BJ (cell line): ENCODE measurements around the gene CBY3. TPM values are rescaled to one million over a fixed set of nuclear protein-coding genes. Genes with fewer than 3 reads are reported as not detected.
"Not testable (repeated sequence)": the region's sequence is repeated elsewhere in the genome, so short reads cannot be mapped to it uniquely, and the experiment has no call there.

Source experiments
- CTCF ChIA-PET: fragments of 350-600 bp; formaldehyde crosslinking; extraction: SDS; loops from one replicate; lab custom pipeline; 2021; ENCODE audit warnings: antibody characterized with exemption, inconsistent platforms; lab: Yijun Ruan, JAX
- POLR2A ChIA-PET: fragments of 300-600 bp; sonication (Branson Sonifier 250); formaldehyde crosslinking; extraction: SDS; loops from one replicate; lab custom pipeline; 2021; ENCODE audit warnings: antibody characterized with exemption; lab: Charles Lee
- DNase-seq: peaks from one replicate; pipeline ENCODE4 v3.0.0-alpha.2; 2011; ENCODE audit warnings: low read depth
- H3K27me3 ChIP-seq: 2 replicates; pipeline ENCODE4 v1.6.0; 2011; ENCODE audit warnings: low read length; ENCODE audit not compliant: control insufficient read depth, insufficient read depth
- H3K36me3 ChIP-seq: 2 replicates; pipeline ENCODE4 v1.5.1; 2011; ENCODE audit warnings: low read length; ENCODE audit not compliant: control insufficient read depth, insufficient read depth
- H3K4me3 ChIP-seq: 2 replicates; pipeline ENCODE4 v1.5.1; 2011; ENCODE audit warnings: low read depth, mild to moderate bottlenecking, control low read depth, low read length
- polyA plus RNA-seq: library from polyadenylated mRNA; depleted of rRNA; stranded (reverse); fragments of >200 nt; gene quantifications from 2 replicates; pipeline ENCODE4 v1.2.3, GENCODE V29; 2011; rRNA removed
- small RNA-seq: library from RNA; depleted of rRNA; stranded (forward); fragments of <200 nt; gene quantifications from one replicate; pipeline ENCODE3, GENCODE V24; 2012; ENCODE audit warnings: low replicate concordance, low read depth; ENCODE audit not compliant: insufficient read length

The CBY3 gene
- polyA plus RNA-seq, 1 experiment, result not detected

DNA sequence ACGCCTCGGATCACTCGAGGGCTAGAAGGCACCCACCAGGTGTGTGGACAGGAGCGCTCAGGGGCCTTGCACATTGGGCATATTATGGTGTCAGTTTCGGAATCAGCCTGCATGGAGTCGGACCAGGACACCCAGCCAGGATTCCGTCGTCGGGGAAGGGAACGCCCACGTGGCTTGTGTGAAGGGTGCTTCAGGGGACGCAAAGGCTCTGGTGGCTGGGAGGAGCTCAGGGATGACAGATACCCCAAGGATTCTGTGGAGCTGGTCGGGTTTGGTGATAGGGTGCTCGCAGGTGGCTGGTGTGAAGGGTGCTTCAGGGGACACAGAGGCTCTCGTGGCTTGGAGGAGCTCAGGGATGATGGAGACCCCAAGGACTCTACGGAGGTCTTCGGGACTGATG is 38.2 kb downstream of the CBY3 start:
- H3K4me3 ChIP-seq, DNase-seq, POLR2A ChIA-PET, H3K27me3 ChIP-seq, H3K36me3 ChIP-seq: not testable (repeated sequence)
- CTCF ChIA-PET, result interaction anchor here (1.5 kb wide), 1 partner anchor 35 kb away, joined by 4 read pairs; no protein-coding TSS in a partner anchor

DNA sequence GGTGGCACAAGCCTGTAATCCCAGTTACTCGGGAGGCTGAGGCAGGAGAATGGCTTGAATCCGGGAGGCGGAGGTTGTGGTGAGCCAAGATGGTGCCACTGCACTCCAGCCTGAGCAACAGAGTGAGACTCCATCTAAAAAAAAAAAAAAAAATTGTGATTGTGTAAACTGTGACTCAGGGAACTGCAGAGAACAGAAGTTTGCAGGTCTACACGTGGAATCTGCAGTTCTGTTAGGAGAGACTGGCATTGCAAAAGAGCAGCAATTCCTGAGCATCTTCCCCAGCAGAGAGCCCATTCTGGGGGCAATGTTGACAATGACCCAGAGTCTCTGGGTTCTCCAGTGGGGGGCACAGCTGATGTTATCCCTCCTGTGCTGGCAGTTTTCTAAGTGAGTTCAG is 39.1 kb downstream of the CBY3 start:
- H3K27me3 ChIP-seq, DNase-seq, POLR2A ChIA-PET, H3K36me3 ChIP-seq, H3K4me3 ChIP-seq, CTCF ChIA-PET: not testable (repeated sequence)

DNA sequence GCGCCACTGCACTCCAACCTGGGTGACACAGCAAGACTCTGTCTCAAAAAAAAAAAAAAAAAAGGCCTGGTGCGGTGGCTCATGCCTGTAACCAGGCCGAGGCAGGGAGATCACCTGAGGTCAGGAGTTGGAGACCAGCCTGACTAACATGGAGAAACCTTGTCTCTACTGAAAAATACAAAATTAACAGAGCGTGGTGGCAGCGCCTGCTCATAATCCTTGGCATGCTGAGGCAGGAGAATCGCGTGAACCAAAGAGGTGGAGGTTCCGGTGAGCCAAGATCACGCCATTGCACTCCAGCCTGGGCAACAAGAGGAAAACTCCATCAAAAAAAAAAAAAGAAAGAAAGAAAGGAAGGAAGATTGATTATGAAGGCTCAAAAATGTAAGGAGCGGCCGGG is 41.5 kb downstream of the CBY3 start:
- H3K27me3 ChIP-seq, H3K4me3 ChIP-seq, DNase-seq, H3K36me3 ChIP-seq, CTCF ChIA-PET, POLR2A ChIA-PET: not testable (repeated sequence)

DNA sequence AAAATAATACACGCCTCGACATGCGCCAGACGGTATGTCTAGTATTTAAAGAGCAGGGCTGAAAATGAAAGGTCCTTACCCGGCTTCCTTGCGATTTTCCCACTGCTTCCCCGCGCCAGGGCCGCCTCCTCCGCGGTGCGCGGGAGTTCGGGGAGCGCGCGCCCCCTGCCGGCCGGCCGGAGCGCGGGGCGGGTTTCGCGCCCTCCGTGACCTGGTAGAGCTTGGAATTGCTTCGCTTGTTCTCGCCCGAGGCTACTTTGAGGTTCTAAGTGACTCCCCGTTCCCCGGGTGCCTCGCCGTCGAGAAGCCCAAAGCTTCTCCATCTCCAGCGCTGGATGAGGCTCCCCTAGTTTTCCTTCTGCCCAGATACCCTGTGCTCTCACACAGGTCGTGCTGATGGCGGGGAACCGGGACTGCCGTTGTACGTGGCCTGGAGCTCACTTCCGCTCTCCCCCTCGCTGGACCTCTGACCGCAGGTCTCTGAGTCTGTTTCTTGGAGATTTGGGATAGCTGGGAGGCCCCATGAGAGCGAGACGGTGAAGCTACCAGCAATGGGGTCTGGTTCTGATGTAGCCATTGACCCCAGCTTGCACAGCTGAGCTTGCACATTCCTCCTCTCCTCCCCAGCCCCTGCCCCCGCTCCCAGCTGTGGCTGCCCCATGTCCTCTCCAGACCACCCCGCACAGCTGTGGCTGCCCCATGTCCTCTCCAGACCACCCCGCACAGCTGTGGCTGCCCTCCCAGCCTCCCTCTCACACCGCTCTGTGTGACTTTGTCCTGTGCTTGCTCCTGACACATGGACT is 46.3 kb downstream of the CBY3 start:
- CTCF ChIA-PET, DNase-seq, H3K36me3 ChIP-seq, H3K27me3 ChIP-seq, H3K4me3 ChIP-seq, POLR2A ChIA-PET: not testable (repeated sequence)

DNA sequence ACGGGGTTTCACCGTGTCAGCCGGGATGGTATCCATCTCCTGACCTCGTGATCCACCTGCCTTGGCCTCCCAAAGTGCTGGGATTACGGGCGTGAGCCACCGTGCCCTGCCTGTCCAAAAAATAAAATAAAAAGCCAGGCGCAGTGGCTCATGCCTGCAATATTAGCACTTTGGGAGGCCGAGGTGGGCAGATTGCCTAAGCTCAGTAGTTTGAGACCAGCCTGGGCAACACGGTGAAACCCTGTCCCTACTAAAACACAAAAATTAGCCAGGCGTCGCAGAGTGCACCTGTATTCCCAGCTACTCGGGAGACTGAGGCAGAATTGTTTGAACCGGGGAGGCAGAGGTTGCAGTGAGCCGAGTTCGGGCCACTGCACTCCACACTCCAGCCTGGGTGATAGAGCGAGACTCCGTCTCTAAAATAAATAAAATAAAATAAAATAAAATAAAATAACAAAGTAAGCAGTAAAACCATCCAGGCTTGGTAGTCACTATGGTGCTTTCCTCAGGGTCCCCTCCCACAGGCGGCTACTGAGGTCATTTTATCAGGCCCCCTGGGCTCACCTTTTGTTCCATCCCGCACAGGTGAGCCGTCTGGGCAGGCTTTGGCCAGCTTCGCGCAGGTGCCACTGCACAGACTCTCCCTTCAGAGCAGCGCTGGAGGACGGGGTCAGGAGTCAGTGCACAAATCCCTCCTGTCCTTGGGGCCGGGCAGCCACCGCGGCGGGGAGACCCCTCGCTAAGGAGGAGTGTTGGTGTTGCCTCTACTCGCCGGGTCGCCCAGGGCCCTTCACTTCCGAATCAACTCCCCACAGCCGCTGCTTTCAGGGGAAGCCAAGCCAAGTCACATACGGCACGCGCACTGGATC is 47.1 kb downstream of the CBY3 start:
- POLR2A ChIA-PET, H3K27me3 ChIP-seq, DNase-seq, H3K36me3 ChIP-seq: not testable (repeated sequence)
- CTCF ChIA-PET, result interaction anchor here (1.0 kb wide), 1 partner anchor 9 kb away, joined by 3 read pairs; no protein-coding TSS in a partner anchor
- peak overlapping the region; percentile 42 for H3K4me3 ChIP-seq

Small RNAs within 50 kb of the gene (small RNA-seq; reads per million reads assigned to genes)
- not detected for gene RF00017

Other genes with a start within 250 kb of the CBY3 start
- 25.6 and 26.4 TPM in 2 replicates for gene RUFY1, start 130.5 kb downstream of the CBY3 start, polyA plus RNA-seq
- gene HNRNPH1, start 57.4 kb downstream of the CBY3 start, polyA plus RNA-seq, result 142 and 247 TPM in 2 replicates
- 502 and 974 TPM in 2 replicates for gene CANX, start 17.9 kb upstream of the CBY3 start, polyA plus RNA-seq
- gene MAML1, start 51.8 kb upstream of the CBY3 start, polyA plus RNA-seq, result 4.4 and 5.3 TPM in 2 replicates
- 0.49 and 0.88 TPM in 2 replicates for gene LTC4S, start 113.0 kb upstream of the CBY3 start, polyA plus RNA-seq
- 91.7 and 131 TPM in 2 replicates for gene MGAT4B, start 125.8 kb upstream of the CBY3 start, polyA plus RNA-seq
- gene SQSTM1, start 139.9 kb upstream of the CBY3 start, polyA plus RNA-seq, result 307 and 361 TPM in 2 replicates
- gene MRNIP, start 177.8 kb upstream of the CBY3 start, polyA plus RNA-seq, result 12.6 and 14.1 TPM in 2 replicates
- 53.2 and 89.0 TPM in 2 replicates for gene TBC1D9B, start 226.9 kb upstream of the CBY3 start, polyA plus RNA-seq